ENCODE results near the gene CNPY4. TPM values are rescaled to one million over a fixed set of nuclear protein-coding genes. Genes with fewer than 3 reads are reported as not detected.
A peak's percentile ranks its signal among the peaks of the same experiment; 100 is the strongest.

CNPY4 gene
- polyA plus RNA-seq, 3 donors = 6.2 to 6.8 (median 6.2) TPM

DNA sequence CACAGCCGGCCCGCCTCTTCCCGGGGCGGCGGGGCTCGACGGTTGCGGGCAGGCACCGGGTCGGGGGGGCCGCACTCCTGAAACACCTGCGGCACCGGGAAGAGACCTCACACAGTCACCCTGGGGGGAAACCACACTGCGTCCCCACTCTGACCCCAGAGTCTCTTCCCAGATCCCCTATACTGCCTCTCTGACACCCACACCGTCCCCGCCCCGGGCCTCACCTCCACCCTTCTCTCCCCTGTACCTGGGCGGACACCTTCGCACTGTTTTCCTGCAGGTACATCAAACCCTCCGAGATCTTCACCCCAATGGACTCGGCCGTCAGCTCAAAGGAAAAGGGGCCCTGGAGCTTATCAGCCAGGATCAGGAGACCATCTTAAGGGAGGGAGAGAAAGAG is 52.4 kb downstream of the CNPY4 start:
- peak overlapping the region; percentile 21 for H2AFZ ChIP-seq (ENCODE audit: insufficient read depth, low read depth, low read length, poor library complexity, severe bottlenecking)
- 29% methylated on average over 22 of the region's 22 CpGs for WGBS (ENCODE audit: insufficient coverage)
- peaks cover 35 to 55% of the 10 kb centered on the region in 2 donors for H3K27me3 ChIP-seq (ENCODE audit: control insufficient read depth in 2 of 2, insufficient read depth in 2 of 2, low read length in 2 of 2)
- H3K4me1 Mint-ChIP-seq = peaks cover 44% of the 10 kb centered on the region
- peaks cover 0 to 21% (median 9%) of the 10 kb centered on the region in 7 donors for H3K9me3 Mint-ChIP-seq
- H3K4me3 Mint-ChIP-seq = peak overlapping the region; percentile 41 to 84
- H3K36me3 Mint-ChIP-seq = peaks cover 4 to 21% of the 10 kb centered on the region in 2 donors
- H3K36me3 ChIP-seq (replicated peaks in 1 of 2; ENCODE audit: control insufficient read depth in 1 of 2, insufficient read depth in 2 of 2, low read length in 2 of 2) = no peaks in the 10 kb centered on the region
- no peak for DNase-seq
- H3K9ac ChIP-seq (ENCODE audit: insufficient read depth, low read length, poor library complexity, severe bottlenecking) = no peak overlapping the region
- H3K4me1 ChIP-seq (ENCODE audit: control insufficient read depth in 1 of 2, insufficient read depth in 2 of 2, low read length in 2 of 2) = peaks cover 39 to 46% of the 10 kb centered on the region in 2 donors
- H3K4me2 ChIP-seq (replicated peaks; ENCODE audit: extremely low read depth, low read length, poor library complexity, severe bottlenecking) = peak overlapping the region; percentile 61
- intact Hi-C loops (cut with micrococcal nuclease) = no loop called here
- H3K4me3 ChIP-seq (replicated peaks in 1 of 3; ENCODE audit: low read depth in 2 of 3, low read length in 3 of 3) = peak overlapping the region in 1 of 3 experiments; percentile 40
- peaks cover 0 to 5% of the 10 kb centered on the region in 2 donors for H3K9me3 ChIP-seq (replicated peaks in 1 of 2; ENCODE audit: control insufficient read depth in 1 of 2, insufficient read depth in 1 of 2, low read length in 2 of 2)
- no peak for TF ChIP-seq CTCF (IDR thresholded peaks at IDR 0.05)
- no peak overlapping the region for H3K27ac ChIP-seq (ENCODE audit: low read depth in 1 of 2, low read length in 2 of 2)
- no peaks in the 10 kb centered on the region for H4K20me1 ChIP-seq (ENCODE audit: insufficient read depth, low read length)
- no peak overlapping the region for H3K27ac Mint-ChIP-seq
- H3K79me2 ChIP-seq (ENCODE audit: insufficient read depth, low read length) = no peaks in the 10 kb centered on the region
- peaks cover 57 to 73% (median 68%) of the 10 kb centered on the region in 3 donors for H3K27me3 Mint-ChIP-seq (ENCODE audit: low read depth in 3 of 3)

DNA sequence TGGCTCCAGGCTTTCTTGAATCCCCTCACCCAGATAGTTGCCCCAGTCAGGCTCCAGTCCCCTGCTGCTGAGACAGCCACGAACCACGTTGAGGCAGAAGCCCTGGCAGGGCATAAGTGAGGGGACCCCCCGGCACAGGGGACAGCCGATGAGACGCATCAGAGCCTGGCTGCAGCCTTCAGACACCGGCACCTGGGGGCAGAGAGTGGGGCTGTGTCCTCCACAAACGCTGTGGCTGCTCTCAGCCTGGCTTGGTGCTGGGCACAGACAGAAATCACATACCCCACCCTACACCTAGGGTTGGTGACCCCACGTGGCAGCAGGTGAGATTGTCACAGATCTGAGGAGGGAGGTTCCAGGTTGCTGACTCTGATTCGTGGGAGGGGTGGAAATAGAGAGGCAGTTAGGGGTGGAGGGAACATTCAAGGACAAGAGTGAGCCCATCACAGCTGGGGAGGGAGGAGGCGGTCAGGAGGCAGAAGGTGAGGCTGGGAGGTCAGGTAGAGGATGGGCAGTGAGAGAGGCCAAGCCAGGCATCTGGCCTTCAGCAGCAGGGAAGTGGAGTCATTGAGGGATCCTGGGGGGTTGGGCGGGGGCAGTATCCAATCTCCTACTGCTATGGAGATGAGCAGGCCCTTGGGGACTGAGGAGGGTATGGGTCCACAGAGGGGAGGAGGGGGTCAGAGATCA is 54.5 kb downstream of the CNPY4 start:
- Histone ChIP-seq H3K79me2 (ENCODE audit: insufficient read depth, low read length) (no peaks in the 10 kb centered on the region), H3K4me3 (replicated peaks in 1 of 3; ENCODE audit: low read depth in 2 of 3, low read length in 3 of 3) (no peak overlapping the region), H3K27me3 (ENCODE audit: control insufficient read depth in 2 of 2, insufficient read depth in 2 of 2, low read length in 2 of 2) (peaks cover 20 to 39% of the 10 kb centered on the region in 2 donors), H3K27ac (ENCODE audit: low read depth in 1 of 2, low read length in 2 of 2) (no peak overlapping the region), H2AFZ (ENCODE audit: insufficient read depth, low read depth, low read length, poor library complexity, severe bottlenecking) (no peak overlapping the region), H4K20me1 (ENCODE audit: insufficient read depth, low read length) (no peaks in the 10 kb centered on the region), H3K36me3 (replicated peaks in 1 of 2; ENCODE audit: control insufficient read depth in 1 of 2, insufficient read depth in 2 of 2, low read length in 2 of 2) (no peaks in the 10 kb centered on the region), H3K9ac (ENCODE audit: insufficient read depth, low read length, poor library complexity, severe bottlenecking) (no peak overlapping the region), H3K4me1 (ENCODE audit: control insufficient read depth in 1 of 2, insufficient read depth in 2 of 2, low read length in 2 of 2) (peaks cover 27 to 37% of the 10 kb centered on the region in 2 donors), H3K4me2 (replicated peaks; ENCODE audit: extremely low read depth, low read length, poor library complexity, severe bottlenecking) (no peak overlapping the region), H3K9me3 (replicated peaks in 1 of 2; ENCODE audit: control insufficient read depth in 1 of 2, insufficient read depth in 1 of 2, low read length in 2 of 2) (peaks cover 5 to 6% of the 10 kb centered on the region in 2 donors)
- peaks cover 28% of the 10 kb centered on the region for H3K4me1 Mint-ChIP-seq
- intact Hi-C loops (cut with micrococcal nuclease) = no loop called here
- H3K4me3 Mint-ChIP-seq = no peak overlapping the region
- 86% methylated on average over 8 of the region's 11 CpGs for WGBS (ENCODE audit: insufficient coverage)
- DNase-seq = no peak
- no peak for TF ChIP-seq CTCF (IDR thresholded peaks at IDR 0.05)
- peaks cover 39 to 58% (median 47%) of the 10 kb centered on the region in 3 donors for H3K27me3 Mint-ChIP-seq (ENCODE audit: low read depth in 3 of 3)
- H3K36me3 Mint-ChIP-seq = peaks cover 4 to 14% of the 10 kb centered on the region in 2 donors
- H3K27ac Mint-ChIP-seq = no peak overlapping the region
- H3K9me3 Mint-ChIP-seq = peaks cover 0 to 18% (median 12%) of the 10 kb centered on the region in 7 donors
